LNCAP (cell line): Measurements from ENCODE around the gene SNX14.

Source experiments
- TF ChIP-seq, protein P1 (sequence below): fragments of 450-650 bp; IDR thresholded peaks from 2 replicates; pipeline ENCODE4 v1.5.1; 2017; ENCODE audit warnings: mild to moderate bottlenecking

Gene SNX14

GRCh38 chr6:85561750-85562357 lies 31.8 kb downstream of the SNX14 start:
- TF ChIP-seq, protein P1, sequence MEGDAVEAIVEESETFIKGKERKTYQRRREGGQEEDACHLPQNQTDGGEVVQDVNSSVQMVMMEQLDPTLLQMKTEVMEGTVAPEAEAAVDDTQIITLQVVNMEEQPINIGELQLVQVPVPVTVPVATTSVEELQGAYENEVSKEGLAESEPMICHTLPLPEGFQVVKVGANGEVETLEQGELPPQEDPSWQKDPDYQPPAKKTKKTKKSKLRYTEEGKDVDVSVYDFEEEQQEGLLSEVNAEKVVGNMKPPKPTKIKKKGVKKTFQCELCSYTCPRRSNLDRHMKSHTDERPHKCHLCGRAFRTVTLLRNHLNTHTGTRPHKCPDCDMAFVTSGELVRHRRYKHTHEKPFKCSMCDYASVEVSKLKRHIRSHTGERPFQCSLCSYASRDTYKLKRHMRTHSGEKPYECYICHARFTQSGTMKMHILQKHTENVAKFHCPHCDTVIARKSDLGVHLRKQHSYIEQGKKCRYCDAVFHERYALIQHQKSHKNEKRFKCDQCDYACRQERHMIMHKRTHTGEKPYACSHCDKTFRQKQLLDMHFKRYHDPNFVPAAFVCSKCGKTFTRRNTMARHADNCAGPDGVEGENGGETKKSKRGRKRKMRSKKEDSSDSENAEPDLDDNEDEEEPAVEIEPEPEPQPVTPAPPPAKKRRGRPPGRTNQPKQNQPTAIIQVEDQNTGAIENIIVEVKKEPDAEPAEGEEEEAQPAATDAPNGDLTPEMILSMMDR, result no peak

DNA sequence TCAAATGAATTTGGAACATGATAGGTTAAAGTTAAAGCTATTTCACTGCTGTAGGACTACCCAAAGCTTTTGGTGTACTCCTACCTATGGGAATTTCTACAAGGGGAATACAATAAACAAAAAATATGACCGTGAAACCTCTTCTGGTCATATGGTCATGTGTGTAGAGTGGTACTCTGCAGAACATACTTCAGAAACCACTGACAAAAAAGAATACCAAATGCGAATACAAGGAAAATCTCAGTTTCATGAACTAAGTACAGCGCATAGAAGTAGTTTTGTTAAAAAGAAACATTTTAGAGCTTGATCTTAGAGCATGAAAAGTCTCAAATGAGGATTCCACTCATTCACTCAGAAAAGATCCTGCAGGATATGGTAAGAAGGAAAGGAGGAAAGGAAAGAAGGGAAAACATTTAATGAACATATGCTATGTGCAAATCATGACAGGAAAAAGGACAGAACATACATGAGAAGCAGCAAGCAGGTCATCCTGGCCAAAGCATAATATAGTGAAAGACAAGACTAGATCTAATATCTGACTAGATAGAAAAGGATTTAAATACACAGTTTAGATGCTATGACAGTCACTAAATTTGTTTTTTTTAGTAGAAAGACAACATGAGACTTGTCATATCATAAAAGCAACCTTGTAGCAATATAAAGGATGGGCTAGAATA lies 36.5 kb downstream of the SNX14 start:
- TF ChIP-seq, protein P1, result no peak

DNA sequence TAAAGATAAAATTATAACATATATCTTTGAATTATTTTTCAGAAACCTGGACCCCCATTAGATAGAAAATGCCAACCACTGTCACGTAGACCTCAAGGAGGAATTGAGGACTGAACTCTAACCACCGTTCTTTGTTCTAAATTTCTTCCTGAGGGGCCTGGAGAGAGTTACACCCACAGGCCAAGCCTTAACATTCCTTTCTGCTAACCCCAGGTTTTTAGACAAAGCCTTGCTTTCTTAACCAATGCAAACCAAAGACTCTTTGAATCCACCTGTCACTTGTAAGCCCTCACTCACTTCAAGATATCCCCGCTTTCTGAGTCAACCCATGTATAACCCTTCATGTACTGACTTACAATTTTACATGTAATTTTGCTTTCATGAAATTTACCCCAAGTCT lies 41.0 kb downstream of the SNX14 start:
- TF ChIP-seq, protein P1, result no peak

DNA sequence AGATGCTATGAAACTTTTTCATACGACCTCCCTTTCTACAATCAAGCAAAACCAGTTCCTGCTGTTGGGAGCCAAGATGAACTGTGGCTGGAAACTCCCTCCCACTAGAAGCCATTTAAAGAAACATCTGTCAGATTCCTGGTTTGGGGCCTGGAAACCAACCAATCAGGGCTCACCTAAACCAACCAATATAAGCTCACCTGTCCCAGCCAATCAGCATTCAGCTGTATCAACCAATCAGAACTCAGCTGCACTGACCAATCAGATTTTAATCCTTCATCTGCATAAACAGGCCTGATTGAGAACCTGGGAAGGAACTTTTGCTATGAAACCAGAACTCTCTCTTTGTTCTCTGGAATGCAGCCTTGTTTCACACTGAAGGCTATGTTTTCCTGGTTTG lies 42.4 kb downstream of the SNX14 start:
- TF ChIP-seq, protein P1, result no peak

DNA sequence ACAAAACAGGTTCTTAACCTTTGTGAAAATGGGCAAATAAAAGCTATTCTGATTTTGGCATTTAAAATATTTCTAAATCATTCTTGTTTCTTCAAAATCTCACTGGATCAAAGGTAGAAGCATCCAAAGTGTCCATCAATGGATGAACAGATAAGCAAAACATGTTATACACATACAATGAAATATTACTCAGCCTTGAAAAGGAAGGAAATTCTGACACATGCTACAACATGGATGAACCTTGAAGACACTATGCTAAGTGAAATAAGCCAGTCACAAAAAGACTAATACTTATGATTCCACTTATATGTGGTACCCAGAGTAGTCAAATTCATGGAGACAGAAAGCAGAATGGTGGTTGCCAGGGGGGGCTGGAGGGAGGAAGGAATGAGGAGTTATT lies 45.9 kb downstream of the SNX14 start:
- TF ChIP-seq, protein P1, result no peak

GRCh38 chr6:85544776-85545175 lies 48.9 kb downstream of the SNX14 start:
- TF ChIP-seq, protein P1, result no peak

- TF ChIP-seq, protein P1, result peak; percentile 56
Observed at GRCh38 chr6:85537055-85537494, 56.6 kb downstream of the SNX14 start.
